Measurements from ENCODE around the gene UCKL1. TPM values are rescaled to one million over a fixed set of nuclear protein-coding genes. Genes with fewer than 3 reads are reported as not detected.

UCKL1 gene
- total RNA-seq, 1 experiment from 2014 or later = 55.1 TPM

- H4K20me1 ChIP-seq (ENCODE audit: insufficient read depth) = peaks cover 47% of the 10 kb centered on the region; the same call in 1 of the 2 replicates
- no peaks in the 10 kb centered on the region for H3K9me2 ChIP-seq (ENCODE audit: insufficient read depth)
- H3K79me2 ChIP-seq (ENCODE audit: low read depth) = no peaks in the 10 kb centered on the region
- no peak overlapping the region for H2AFZ ChIP-seq
- no peaks in the 10 kb centered on the region for H3K4me1 ChIP-seq (replicated peaks; ENCODE audit: insufficient read depth)
- no TSS peak for BruUV-seq (replicated peaks)
- intact Hi-C loops (cut with micrococcal nuclease; ENCODE audit: unreplicated experiment) = no loop called here
- no peak overlapping the region for H3K4me2 ChIP-seq
- CTCF ChIA-PET = no interaction called here
- no peak overlapping the region for H3K27ac ChIP-seq
- no peak for DNase-seq
- no peak overlapping the region for H3K4me3 ChIP-seq
- POLR2A ChIA-PET (ENCODE audit: unreplicated experiment) = interaction anchor here (0.7 kb wide), 1 partner anchor 211 kb away, joined by 4 read pairs; no protein-coding TSS in a partner anchor
- peaks cover 13% of the 10 kb centered on the region for H3K36me3 ChIP-seq (ENCODE audit: low read depth)
- H3K27me3 ChIP-seq (ENCODE audit: insufficient read depth, low read depth) = no peaks in the 10 kb centered on the region
- peaks cover 23% of the 10 kb centered on the region for H3F3A ChIP-seq (ENCODE audit: insufficient read depth, low read depth)
- H3K9me3 ChIP-seq (ENCODE audit: insufficient read depth, low read depth) = no peaks in the 10 kb centered on the region
- TF ChIP-seq EZH2 (IDR thresholded peaks at IDR 0.05; ENCODE audit: low read depth) (no peak), CTCF (conservative IDR thresholded peaks at IDR 0.05) (no peak)
Observed at GRCh38 chr20:63933646-63934045, 22.6 kb downstream of the UCKL1 start.

- Histone ChIP-seq H3K36me3 (ENCODE audit: low read depth) (peaks cover 21% of the 10 kb centered on the region), H3K4me2 (no peak overlapping the region), H3K4me1 (replicated peaks; ENCODE audit: insufficient read depth) (no peaks in the 10 kb centered on the region), H3K79me2 (ENCODE audit: low read depth) (no peaks in the 10 kb centered on the region), H3K4me3 (no peak overlapping the region), H2AFZ (no peak overlapping the region), H3K27ac (no peak overlapping the region), H3K27me3 (ENCODE audit: insufficient read depth, low read depth) (no peaks in the 10 kb centered on the region), H3K9me2 (ENCODE audit: insufficient read depth) (no peaks in the 10 kb centered on the region), H4K20me1 (ENCODE audit: insufficient read depth) (peaks cover 45% of the 10 kb centered on the region; the same call in 1 of the 2 replicates), H3K9me3 (ENCODE audit: insufficient read depth, low read depth) (no peaks in the 10 kb centered on the region), H3F3A (ENCODE audit: insufficient read depth, low read depth) (peaks cover 18% of the 10 kb centered on the region)
- TF ChIP-seq EZH2 (IDR thresholded peaks at IDR 0.05; ENCODE audit: low read depth) (no peak), CTCF (conservative IDR thresholded peaks at IDR 0.05) (no peak)
- ChIA-PET POLR2A (ENCODE audit: unreplicated experiment) (interaction anchor here (0.7 kb wide), 1 partner anchor 210 kb away, joined by 4 read pairs; no protein-coding TSS in a partner anchor), CTCF (no interaction called here)
- no peak for DNase-seq
- BruUV-seq (replicated peaks) = no TSS peak
- intact Hi-C loops (cut with micrococcal nuclease; ENCODE audit: unreplicated experiment) = no loop called here
Observed at GRCh38 chr20:63932606-63933160, 23.5 kb downstream of the UCKL1 start.

- Histone ChIP-seq H3K9me2 (ENCODE audit: insufficient read depth) (no peaks in the 10 kb centered on the region), H3K9me3 (ENCODE audit: insufficient read depth, low read depth) (no peaks in the 10 kb centered on the region), H3K27me3 (ENCODE audit: insufficient read depth, low read depth) (no peaks in the 10 kb centered on the region), H3K27ac (no peak overlapping the region), H3K4me1 (replicated peaks; ENCODE audit: insufficient read depth) (no peaks in the 10 kb centered on the region), H4K20me1 (ENCODE audit: insufficient read depth) (peaks cover 38% of the 10 kb centered on the region; the same call in 1 of the 2 replicates), H3K79me2 (ENCODE audit: low read depth) (no peaks in the 10 kb centered on the region), H3K4me3 (no peak overlapping the region), H3K4me2 (no peak overlapping the region), H3K36me3 (ENCODE audit: low read depth) (peaks cover 21% of the 10 kb centered on the region), H3F3A (ENCODE audit: insufficient read depth, low read depth) (peaks cover 11% of the 10 kb centered on the region), H2AFZ (no peak overlapping the region)
- DNase-seq = no peak
- ChIA-PET POLR2A (ENCODE audit: unreplicated experiment) (no interaction called here), CTCF (no interaction called here)
- TF ChIP-seq EZH2 (IDR thresholded peaks at IDR 0.05; ENCODE audit: low read depth) = no peak
- no peak for TF ChIP-seq CTCF (conservative IDR thresholded peaks at IDR 0.05)
- intact Hi-C loops (cut with micrococcal nuclease; ENCODE audit: unreplicated experiment) = no loop called here
- no TSS peak for BruUV-seq (replicated peaks)
Observed at GRCh38 chr20:63931735-63932134, 24.5 kb downstream of the UCKL1 start.

All from PC-9 (cell line).